HG03342 (cell line): Measurements from ENCODE around the gene PCDHB1.

Source experiments
- ATAC-seq: cut with Tn5 transposase; IDR thresholded peaks from one replicate; pipeline ENCODE4 v1.9.1; 2021; ENCODE audit warnings: mild to moderate bottlenecking, moderate library complexity; ENCODE audit not compliant: unreplicated experiment

PCDHB1 gene

GRCh38 chr5:141050622-141051520 is at the start of gene PCDHB1:
TSS of gene PCDHB1 (plus strand) at chr5:141051374. CDS start at chr5:141051471, 97 bp downstream.
- ATAC-seq: no peak

DNA sequence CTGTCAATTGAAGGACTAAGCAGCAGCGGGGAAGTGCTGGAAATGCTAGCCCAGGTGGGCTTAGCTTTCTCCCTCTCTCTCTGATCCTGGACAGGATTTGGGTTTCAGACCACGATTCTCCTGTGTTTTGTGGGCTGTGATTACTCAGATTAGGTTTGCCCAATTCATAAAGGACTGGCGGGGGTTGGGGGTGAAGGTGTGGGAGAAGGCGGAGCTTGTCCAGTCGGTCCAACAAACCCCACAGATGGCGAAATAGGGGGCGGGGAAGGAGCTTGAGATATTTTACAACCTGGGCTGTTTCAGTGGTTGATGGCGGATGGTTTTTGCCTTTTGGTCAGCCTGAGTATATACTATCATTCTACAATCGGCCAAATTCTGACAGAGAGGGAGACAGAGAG is 49.7 kb upstream of the PCDHB1 start:
- no peak for ATAC-seq

DNA sequence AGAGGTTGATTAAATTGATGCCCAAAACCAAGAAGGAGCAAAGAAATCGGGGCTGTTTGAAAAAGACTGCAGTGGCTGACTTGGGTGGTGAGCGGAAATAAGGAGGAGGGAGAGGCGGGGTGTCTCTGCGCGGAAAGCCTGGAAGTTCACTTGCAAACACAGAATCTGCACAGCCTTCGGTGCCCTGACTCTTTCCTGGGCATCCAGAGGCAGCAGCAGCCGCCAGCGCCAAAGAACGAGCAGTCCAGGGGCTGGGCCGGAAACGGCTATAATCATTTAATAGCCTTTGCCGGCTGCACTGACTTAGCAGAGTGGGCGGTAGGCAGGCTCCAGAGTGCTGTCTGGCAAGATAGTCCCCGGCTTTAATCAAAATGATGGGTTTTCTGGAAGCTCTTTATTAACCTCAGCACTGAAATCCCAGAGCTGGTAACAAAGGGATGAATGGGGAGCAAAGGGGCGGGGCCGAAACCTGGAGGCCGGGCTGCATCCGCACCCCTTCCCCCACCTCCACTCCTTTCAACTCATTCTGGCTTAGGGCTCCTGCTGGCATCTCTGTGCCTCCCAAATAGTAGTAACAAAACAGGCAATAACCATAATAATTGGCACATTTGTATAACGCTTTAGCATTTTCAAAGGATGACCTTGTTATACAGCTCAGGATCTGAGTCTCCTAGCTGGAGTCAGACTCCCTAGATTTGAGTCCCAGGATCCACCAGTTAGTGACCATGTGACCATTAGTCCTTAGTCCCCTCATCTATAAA is 49.1 kb upstream of the PCDHB1 start:
- ATAC-seq: no peak

DNA sequence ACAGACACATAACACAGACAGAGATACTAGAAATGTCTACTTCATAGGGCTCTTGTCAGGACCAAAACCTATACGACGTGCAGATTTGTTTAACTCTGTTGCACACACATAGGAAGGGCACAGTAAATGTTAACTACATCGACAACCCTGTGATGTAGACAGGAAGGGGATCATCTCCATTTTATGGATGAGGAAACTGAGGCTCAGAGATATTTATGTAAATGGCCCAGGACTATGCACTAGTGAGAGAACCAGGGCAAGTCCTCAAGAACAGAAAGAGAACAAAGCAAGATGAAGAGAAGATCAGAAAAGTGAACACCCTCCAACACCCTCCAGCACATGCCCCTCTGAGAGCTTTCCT is 48.6 kb upstream of the PCDHB1 start:
- no peak for ATAC-seq

DNA sequence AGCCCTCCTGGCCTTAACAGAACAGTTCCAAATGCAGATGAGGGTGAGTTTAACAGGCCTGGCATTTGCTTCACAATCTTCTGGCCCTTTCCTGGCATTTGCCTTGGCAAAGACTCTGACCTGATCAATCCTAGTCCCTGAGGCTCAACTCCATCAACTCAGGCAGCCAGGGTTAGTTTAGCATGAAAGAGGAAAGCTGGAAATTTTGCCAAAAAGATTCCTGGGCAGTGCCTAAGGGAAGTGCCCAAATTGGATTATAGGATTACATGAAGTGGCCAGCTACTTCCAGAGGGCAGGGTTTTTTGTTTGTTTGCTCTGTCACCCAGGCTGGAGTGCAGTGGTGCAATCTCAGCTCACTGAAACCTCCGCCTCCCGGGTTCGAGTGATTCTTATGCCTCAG is 48.1 kb upstream of the PCDHB1 start:
- no peak for ATAC-seq

GRCh38 chr5:141003791-141004611 is 47.2 kb upstream of the PCDHB1 start:
- ATAC-seq: no peak

DNA sequence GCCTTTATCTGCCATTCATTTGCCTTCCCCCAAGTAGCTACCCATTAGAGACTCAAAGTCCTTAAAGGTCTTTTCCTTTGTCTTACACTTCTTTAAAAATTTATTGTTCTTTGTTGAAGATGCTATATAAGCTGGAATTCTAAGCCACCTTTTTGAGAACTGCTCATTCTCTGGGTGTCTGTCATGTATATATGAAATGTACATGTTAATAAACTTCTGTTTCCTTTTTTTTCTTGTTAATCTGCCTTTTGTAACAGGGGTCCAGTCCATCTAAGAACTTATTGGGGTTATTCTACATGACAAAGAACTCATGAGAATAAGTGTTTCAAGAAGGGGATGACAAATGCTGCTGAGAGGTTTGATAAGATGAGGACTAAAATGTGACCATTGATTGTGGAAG is 43.4 kb upstream of the PCDHB1 start:
- no peak for ATAC-seq

DNA sequence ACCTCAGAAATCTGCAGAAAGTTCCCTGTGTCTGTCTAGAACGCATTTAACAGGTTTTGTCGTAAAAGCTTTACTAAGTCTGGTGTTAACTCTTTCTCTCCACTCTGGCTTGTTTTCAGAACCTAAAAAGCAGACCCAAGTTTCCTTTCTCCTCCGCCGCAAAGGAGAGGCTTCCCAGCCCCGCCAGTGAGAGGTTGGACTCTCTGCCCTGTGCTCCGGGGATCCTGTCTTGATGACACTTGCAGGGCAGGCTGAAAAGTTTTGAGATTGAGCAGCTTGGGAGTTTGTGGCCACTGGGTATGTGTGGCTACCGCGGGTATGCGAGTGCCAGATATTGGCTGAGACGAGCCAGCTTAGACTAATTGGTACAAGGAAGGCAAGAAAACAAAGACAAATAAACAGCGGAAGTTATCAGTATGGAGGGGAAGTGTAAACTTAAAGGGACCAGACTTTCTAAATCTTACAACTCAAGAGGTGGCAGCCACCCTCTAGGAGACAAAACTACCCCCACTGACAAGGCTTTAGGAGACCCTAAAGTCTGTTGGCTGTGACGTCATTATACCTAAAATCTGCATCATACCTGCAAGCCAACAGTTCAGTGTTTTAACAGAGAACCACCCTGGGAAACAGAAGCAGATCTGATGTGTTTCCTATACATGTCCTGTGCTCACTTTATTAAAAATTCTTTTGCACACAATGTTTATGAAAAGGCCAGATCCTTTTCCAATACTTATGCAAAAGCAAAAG is 41.0 kb upstream of the PCDHB1 start:
- ATAC-seq: no peak

DNA sequence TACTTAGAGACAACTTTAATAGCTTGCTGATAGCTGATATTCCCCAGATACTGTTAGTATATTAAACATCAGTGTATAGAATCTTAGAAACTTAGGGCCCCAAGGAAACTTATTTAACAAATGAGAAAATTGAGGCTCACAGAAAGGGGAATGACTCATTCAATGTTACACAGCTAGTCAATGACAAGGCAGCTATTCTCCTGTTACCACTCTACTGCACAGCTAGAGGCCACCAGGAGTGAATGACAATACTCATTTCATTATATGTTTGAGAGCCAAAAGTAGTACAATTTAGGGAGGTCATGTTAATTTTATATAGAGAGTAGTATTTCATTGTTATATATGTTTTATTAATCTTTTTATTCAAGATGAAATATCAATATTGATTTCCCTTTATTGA is 33.2 kb upstream of the PCDHB1 start:
- ATAC-seq: no peak

DNA sequence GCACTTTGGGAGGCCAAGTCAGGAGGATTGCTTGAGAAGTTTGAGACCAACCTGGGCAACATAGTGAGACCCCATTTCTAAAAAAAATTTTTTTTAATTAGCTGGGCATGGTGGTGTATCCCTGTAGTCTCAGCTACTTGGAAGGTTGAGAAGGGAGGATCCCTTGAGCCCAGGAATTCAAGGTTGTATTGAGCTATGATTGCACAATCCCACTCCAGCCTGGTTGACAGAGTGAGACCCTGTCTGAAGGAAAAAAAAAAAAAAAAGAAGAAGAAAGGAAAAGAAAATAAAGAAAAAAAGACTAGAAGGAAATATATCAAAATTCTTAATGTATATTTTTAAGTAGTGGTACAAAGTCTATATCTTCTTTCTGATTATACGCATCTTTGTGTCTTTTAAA is 28.8 kb upstream of the PCDHB1 start:
- ATAC-seq: no peak

GRCh38 chr5:141031006-141031405 is 20.2 kb upstream of the PCDHB1 start:
- no peak for ATAC-seq

DNA sequence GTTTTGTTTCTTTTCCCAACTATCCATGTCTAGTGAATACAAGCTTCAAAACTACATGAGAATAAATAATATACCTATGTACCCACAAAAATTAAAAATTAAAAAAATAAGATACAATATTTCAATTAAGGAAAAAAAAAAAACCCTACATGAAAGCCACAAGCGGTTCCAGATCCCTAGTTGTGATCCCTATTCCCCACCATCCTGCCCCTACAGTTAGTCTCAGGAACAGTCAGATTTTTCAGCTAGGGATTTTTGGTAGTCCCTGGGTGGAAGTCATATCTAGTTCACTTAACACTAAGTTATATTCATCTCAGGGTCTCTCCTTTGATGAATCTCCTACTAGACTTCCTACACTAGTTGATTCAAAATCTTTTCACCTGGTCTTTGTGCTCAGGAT is 18.5 kb upstream of the PCDHB1 start:
- ATAC-seq: no peak

GRCh38 chr5:141039061-141039460 is 12.1 kb upstream of the PCDHB1 start:
- ATAC-seq: no peak

- no peak for ATAC-seq
Measured at GRCh38 chr5:141039517-141039916, 11.7 kb upstream of the PCDHB1 start.

DNA sequence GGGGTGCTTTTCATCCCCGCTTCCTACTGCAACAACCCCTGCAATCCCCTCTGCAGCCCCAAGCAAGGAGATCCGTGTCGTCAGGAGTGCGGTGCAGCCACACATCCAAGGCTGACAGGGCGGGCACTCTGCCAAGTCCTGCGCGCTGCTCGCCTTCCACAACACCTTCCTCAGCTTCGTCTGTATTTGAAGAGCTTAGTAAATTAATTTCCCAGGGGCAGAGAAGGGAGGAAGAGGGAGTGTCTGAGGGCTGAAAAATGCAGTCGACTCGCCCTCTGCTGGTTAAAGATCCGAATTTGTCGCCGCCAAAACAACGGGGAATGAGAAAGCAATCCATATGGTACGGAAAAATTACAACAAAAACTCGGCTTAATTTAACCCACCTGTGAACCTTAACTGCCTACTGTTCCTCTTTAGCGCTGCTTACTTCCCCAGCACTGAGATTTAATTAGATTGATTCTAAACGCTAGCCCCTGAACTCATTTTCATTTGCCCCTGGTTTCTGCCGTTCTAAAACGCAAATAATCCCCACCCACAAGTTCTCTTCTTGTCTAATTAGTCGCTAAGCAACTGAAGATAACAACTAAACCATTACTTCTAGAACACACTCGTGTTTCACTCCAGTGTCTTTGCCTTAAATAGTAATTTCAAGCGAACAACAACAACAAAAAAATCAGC is 10.9 kb upstream of the PCDHB1 start:
- no peak for ATAC-seq

GRCh38 chr5:141040771-141041426 is 10.3 kb upstream of the PCDHB1 start:
- ATAC-seq: peak; percentile 88

DNA sequence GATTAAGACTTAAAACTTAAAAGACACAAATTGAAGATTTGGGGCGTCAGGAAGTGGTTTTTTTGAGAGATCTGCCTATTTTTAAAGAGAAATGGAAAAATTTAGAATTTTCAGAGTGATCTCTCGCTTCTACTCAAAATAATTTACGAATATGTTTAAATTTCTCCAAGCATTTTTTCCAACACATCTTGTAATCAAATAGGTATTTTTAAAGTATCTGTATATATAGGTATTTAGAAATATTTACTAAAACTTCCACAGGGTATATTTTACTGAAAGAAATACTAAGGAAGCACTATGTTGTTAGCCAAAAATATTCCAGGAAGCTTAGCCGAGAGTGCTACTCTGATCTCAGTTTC is 9.8 kb upstream of the PCDHB1 start:
- ATAC-seq: no peak

DNA sequence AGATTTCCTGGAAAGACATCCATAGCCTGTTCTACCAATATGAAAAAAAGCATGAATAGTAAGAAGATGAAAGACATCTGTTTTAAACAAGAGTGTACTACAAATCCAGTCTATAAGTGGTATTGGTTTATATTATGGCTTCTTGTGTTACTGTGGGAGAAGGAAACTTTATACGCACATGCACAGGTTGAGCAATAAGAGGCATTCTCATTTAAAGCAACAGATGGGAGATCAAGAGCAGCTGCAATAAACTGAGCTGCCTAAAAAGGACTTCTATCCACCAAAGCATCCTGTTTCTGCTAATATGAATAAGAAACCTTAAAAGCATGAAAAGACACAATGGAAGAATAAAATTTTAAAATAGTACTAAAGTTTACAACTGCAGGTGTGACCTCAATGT is 8.6 kb upstream of the PCDHB1 start:
- ATAC-seq: no peak

- ATAC-seq: no peak
Measured at GRCh38 chr5:141051521-141051866, 320 bp downstream of the PCDHB1 start.

DNA sequence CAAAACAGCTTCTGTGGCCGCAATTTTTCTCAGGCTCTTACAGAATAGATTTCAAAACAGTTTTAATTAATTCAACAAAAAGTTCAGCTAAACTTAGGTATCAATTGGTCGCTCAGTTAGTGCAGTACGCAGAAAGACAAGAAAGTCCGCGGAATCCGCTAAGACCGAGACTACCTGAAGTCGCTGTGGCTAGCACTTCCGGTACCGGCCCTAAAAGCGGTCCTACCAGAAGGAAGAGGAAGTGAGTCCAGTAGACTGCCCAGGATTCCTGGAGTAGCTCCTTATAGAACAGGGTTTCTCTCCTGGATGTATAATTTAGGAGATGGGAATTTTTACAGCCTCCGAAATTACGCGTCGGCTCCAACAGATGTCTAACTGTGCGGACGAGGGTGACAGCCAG is 26.7 kb downstream of the PCDHB1 start:
- ATAC-seq: no peak
